Left cardiac atrium (tissue), 4 donors: ENCODE results near the gene WDR36. TPM values are rescaled to one million over a fixed set of nuclear protein-coding genes. Genes with fewer than 3 reads are reported as not detected.
A peak's percentile ranks its signal among the peaks of the same experiment; 100 is the strongest.

Experiments
- ATAC-seq, 2 donors: fragments of 200-7000 bp; cut with Tn5 transposase; one replicate each; pipeline ENCODE4 v1.9.1; 2020; ENCODE audit warnings: mild to moderate bottlenecking in 2 of 2, moderate library complexity in 2 of 2
- DNase-seq: peaks from one replicate; pipeline ENCODE4 v3.0.0-alpha.2; 2020
- intact Hi-C, 2 donors: fragments of 100-400 bp; cut with DNase I; formaldehyde crosslinking; loops; one replicate each; pipeline versions ENCODE4 v1.14.1 to v1.15.1; 2022 to 2023
- long read RNA-seq: library from polyadenylated mRNA; unstranded; transcript quantifications from one replicate; pipeline ENCODE4 v2.0.0, GENCODE V29; 2021
- total RNA-seq, 2 donors: library from RNA; stranded (reverse); fragmentation: NEBNext Ultra II Directional; extraction: Animal tissue kit (Norgen Biotek cat#: 25700); gene quantifications; one replicate each; pipeline ENCODE4 v1.2.1, GENCODE V29; 2021
- donor health status: DM: no; HTN: yes; CAD: no.
- donor health status: DM: no; HTN: yes; CAD: no; lungs with severe emphysema.
- donor health status: DM: yes; HTN: yes; CAD: no.
- donor health status: Dilated cardiomyopathy.

The WDR36 gene
- total RNA-seq = 10 to 100 TPM; 17.6 to 18.0 TPM
- long read RNA-seq, full-length matches to known transcripts = 14 of 24 reads
- long read RNA-seq, partial matches to known transcripts = 6 of 24 reads
- long read RNA-seq, other reads (novel, unspliced or antisense) = 4 of 24 reads

GRCh38 chr5:111092062-111092853 lies at the start of gene WDR36:
Gene WDR36 (plus strand): TSS chr5:111092348. CDS start chr5:111092457, 109 bp downstream.
- intact Hi-C loops = loop anchor here in 1 of 2 donors (5.0 kb wide), 1 partner anchor 335 kb away; no protein-coding TSS in a partner anchor
- DNase-seq = peak; percentile 92
- peak; percentile 98 to 99 for ATAC-seq

- intact Hi-C loops = no loop called here
- DNase-seq (no peak), ATAC-seq (no peak)
Measured at GRCh38 chr5:111043712-111044506, 48.2 kb upstream of the WDR36 start.

- intact Hi-C loops = no loop called here
- DNase-seq (no peak), ATAC-seq (no peak)
Measured at GRCh38 chr5:111058064-111058463, 34.1 kb upstream of the WDR36 start.

- no peak for DNase-seq
- intact Hi-C loops = loop anchor here in 1 of 2 donors (10.0 kb wide), 1 partner anchor 305 kb away; no protein-coding TSS in a partner anchor
- ATAC-seq = no peak
Measured at GRCh38 chr5:111060169-111060568, 32.0 kb upstream of the WDR36 start.

- ATAC-seq (no peak), DNase-seq (no peak)
- intact Hi-C loops = loop anchor here in 1 of 2 donors (10.0 kb wide), 1 partner anchor 307 kb away; no protein-coding TSS in a partner anchor
Measured at GRCh38 chr5:111061618-111062017, 30.5 kb upstream of the WDR36 start.

DNA sequence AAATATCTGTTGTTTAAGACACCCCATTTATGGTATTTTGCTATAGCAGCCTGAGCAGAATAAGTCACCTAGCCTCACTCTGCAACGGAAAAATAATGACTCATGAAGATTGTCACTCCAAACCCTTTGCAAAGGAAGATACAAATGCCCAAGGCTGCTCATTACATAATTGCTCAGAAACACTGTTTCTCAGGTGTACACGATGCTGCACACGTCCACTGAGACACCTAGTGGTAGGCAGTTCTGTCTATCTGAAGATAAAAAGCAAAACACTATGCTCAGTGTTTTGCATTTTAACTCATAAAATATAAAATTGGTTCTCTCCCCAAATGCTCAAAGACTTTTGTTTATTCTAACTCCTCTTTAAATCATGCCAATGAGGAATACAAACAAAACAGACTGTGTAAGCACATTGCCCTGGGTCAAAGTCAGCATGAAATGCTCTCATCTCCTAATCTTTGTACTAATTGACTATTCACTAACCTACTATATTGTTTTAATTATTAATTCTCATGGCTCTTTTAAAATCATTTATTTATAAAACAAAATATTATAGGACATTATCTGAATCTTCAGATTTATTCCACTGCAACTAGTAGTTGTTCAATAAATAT lies 28.3 kb upstream of the WDR36 start:
- intact Hi-C loops = loop anchor here in 1 of 2 donors (10.0 kb wide), 1 partner anchor 309 kb away; no protein-coding TSS in a partner anchor
- DNase-seq (no peak), ATAC-seq (no peak)

GRCh38 chr5:111066261-111066938 lies 25.7 kb upstream of the WDR36 start:
- DNase-seq = no peak
- ATAC-seq = no peak
- intact Hi-C loops = loop anchor here in 1 of 2 donors (10.0 kb wide), 1 partner anchor 312 kb away; no protein-coding TSS in a partner anchor

DNA sequence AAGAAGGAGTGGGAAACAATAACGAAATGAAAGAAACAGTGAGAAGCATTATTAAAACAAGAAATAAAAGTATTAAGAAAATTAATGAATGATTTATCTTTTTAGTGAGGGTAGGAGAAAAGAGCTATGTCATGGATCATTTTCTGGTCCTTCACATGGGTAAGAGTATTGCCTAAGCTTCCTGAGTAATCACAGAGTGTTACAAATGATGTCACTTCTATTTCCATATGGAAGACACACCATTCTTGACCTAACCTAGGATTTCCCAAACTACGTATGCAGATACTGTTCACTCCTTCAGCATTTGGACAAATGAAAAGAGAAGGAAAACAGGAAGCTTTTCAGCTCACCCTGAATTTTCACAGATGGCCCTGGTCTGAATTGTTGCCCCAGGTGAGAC lies 23.9 kb upstream of the WDR36 start:
- intact Hi-C loops = loop anchor here in 1 of 2 donors (10.0 kb wide), 1 partner anchor 313 kb away; no protein-coding TSS in a partner anchor
- DNase-seq (no peak), ATAC-seq (no peak)

DNA sequence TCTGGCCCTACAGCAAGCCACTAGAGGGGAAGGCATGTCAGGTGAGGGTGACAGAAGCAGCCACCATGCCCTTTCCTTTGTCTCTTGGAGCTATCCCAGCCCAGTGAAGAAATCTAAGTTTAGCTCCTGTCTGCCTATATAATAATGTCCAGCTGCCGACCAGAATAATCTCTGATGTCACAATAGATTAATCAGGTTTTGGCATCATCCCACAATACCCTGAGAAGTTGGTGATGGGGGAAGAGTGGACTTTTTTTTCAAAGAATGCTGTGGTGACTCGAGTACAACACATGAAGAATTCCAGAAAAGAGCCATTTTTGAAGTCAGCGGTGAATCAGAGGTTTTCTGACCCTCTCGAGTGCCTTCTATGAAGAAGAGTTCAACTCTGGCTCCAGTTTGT lies 22.3 kb upstream of the WDR36 start:
- no peak for ATAC-seq
- no peak for DNase-seq
- intact Hi-C loops = loop anchor here in 1 of 2 donors (5.0 to 10.0 kb wide), 2 partner anchors 283 to 315 kb away; no protein-coding TSS in a partner anchor

DNA sequence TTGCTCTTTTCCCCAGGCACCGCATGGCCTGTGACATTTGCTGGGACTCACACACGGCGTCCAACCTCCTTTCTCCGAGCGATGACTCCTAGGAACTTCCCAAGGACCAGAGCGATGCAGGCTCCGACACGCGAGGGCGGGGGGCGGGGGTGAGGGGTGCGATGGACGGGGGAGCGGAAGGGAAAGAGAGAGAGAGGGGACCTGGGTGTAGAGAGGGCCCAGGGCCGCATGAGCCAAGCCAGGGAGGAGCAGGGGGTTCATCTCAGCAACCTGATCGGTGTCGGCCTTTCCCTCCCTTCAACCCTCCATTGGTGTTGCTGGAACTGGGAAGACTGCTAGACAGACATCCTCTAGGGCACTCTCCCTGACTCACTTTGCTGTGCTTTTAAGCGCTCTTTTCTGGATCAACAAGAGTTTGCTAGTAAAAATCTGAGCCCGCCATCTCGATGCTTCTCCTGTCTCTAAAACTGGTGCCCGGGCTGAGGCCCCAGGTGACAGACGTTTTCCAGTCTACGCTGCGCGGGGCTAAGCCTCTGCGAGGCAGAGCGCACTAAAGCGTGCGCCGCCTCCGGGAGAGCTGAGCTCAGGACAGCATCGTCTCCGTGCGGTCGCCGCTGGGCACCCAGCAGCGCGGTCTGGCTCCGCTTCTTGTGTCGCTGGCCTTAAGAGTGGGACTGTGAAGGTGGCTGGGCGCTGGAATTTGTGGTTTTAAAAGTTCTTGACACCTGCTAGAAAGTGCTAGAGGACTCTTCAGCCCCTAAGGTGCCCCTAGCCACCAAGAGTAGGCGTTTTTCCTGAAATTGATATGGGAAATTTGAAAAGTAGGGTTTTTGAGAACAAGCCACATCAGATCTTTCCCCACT lies 21.6 kb upstream of the WDR36 start:
- DNase-seq = peak; percentile 30
- ATAC-seq = peak; percentile 62 to 63
- intact Hi-C loops = loop anchor here in 1 of 2 donors (5.0 kb wide), 1 partner anchor 283 kb away; no protein-coding TSS in a partner anchor

DNA sequence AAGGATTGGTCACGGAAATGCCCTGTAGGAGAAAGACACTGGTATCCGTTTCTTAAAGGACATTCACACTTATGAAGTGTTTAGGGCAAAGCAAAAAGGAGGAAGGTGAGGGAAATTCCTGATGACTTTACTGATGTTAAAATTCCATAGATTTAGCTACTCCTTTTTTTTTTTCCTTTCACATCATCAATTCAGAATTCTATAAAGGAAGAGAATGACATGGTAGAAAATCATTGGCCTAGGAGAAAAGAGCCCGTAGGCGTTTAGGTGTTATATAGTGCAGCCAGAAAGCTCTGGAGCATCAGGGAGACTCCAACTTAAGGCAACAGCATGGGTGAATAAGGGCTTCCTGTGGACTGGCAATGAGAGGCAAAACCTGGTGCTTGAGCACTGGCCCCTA lies 20.7 kb upstream of the WDR36 start, which contains the start of gene TSLP:
TSS of gene TSLP (plus strand) at position 301 of the 400 bp plus-strand sequence. CDS start 178 bp downstream, outside the sequence.
- intact Hi-C loops = loop anchor here in 1 of 2 donors (5.0 kb wide), 1 partner anchor 284 kb away; no protein-coding TSS in a partner anchor
- DNase-seq (no peak), ATAC-seq (no peak)

- DNase-seq (peak; percentile 68), ATAC-seq (peak; percentile 87 to 93)
- intact Hi-C loops = loop anchor here in 1 of 2 donors (5.0 kb wide), 1 partner anchor 286 kb away; no protein-coding TSS in a partner anchor
Measured at GRCh38 chr5:111072949-111073682, 19.0 kb upstream of the WDR36 start.

- intact Hi-C loops = loop anchor here in 1 of 2 donors (5.0 kb wide), 1 partner anchor 287 kb away; no protein-coding TSS in a partner anchor
- ATAC-seq (no peak), DNase-seq (no peak)
Measured at GRCh38 chr5:111074244-111074643, 17.9 kb upstream of the WDR36 start.

GRCh38 chr5:111075520-111075919 lies 16.6 kb upstream of the WDR36 start:
- DNase-seq (no peak), ATAC-seq (peak in 1 of 2 donors; percentile 68)
- intact Hi-C loops = no loop called here

DNA sequence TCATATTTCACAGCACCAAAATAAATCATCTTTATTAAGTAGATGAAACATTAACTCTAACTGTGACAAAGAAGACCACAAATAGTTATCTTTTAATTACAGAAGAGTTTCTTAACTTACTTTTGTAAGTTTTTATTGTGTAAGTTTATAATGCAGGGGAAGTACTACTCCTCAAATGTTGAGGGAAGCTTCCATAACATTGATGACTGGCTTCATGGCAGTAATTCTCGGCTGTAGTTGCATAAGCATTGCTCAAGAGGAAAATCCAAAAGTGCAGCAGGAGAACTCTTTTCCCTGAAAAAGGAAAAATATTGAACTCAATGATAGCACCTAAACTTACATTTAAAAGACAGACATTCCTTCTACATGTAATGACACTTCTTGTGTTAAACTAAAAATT lies 16.1 kb upstream of the WDR36 start:
- intact Hi-C loops = no loop called here
- ATAC-seq (no peak), DNase-seq (no peak)

- DNase-seq = no peak
- no peak for ATAC-seq
- intact Hi-C loops = no loop called here
Measured at GRCh38 chr5:111077678-111078077, 14.5 kb upstream of the WDR36 start.
